Neural progenitor cell (in vitro differentiated cells): Measurements from ENCODE around the gene RTKN. TPM values are rescaled to one million over a fixed set of nuclear protein-coding genes. Genes with fewer than 3 reads are reported as not detected.

Source experiments
- DNase-seq: peaks from one replicate; pipeline ENCODE4 v3.0.0-alpha.2; 2016; ENCODE audit warnings: low spot score
- H2AFZ ChIP-seq: fragments of 200-600 bp; sonication (generic); replicated peaks from 2 replicates; pipeline ENCODE4 v1.6.1; 2016; ENCODE audit warnings: antibody characterized with exemption
- H3F3A ChIP-seq: fragments of 200-600 bp; sonication (generic); 2 replicates; pipeline ENCODE4 v1.6.1; 2016; ENCODE audit warnings: antibody characterized with exemption, low read depth
- H3K27ac ChIP-seq: fragments of 200-600 bp; sonication (generic); 2 replicates; pipeline ENCODE4 v1.5.1; 2016; ENCODE audit warnings: mild to moderate bottlenecking
- H3K27me3 ChIP-seq: fragments of 200-600 bp; sonication (generic); 2 replicates; pipeline ENCODE4 v1.6.1; 2016; ENCODE audit warnings: mild to moderate bottlenecking, moderate library complexity
- H3K36me3 ChIP-seq: fragments of 200-600 bp; sonication (generic); 2 replicates; pipeline ENCODE4 v1.5.1; 2016
- H3K4me1 ChIP-seq: fragments of 200-600 bp; sonication (generic); 2 replicates; pipeline ENCODE4 v1.6.1; 2016; ENCODE audit warnings: mixed run types
- H3K4me2 ChIP-seq: fragments of 200-600 bp; sonication (generic); 2 replicates; pipeline ENCODE4 v1.6.1; 2016
- H3K4me3 ChIP-seq: fragments of 200-600 bp; sonication (generic); 2 replicates; pipeline ENCODE4 v1.5.1; 2016
- H3K79me2 ChIP-seq: fragments of 200-600 bp; sonication (generic); 2 replicates; pipeline ENCODE4 v1.6.1; 2016; ENCODE audit warnings: low read depth
- H3K9ac ChIP-seq: fragments of 200-600 bp; sonication (generic); 2 replicates; pipeline ENCODE4 v1.6.1; 2016
- H3K9me3 ChIP-seq: fragments of 200-600 bp; sonication (generic); 2 replicates; pipeline ENCODE4 v1.5.1; 2016; ENCODE audit warnings: low read depth
- H4K20me1 ChIP-seq: fragments of 200-600 bp; sonication (generic); 2 replicates; pipeline ENCODE4 v1.6.1; 2016; ENCODE audit warnings: low read depth
- H3K27ac Mint-ChIP-seq: 3 replicates; pipeline ENCODE4 v1.8.0; 2021; ENCODE audit warnings: mixed read lengths
- H3K27me3 Mint-ChIP-seq: 2 replicates; pipeline ENCODE4 v1.8.0; 2022; ENCODE audit warnings: low read depth, mild to moderate bottlenecking, inconsistent platforms, moderate library complexity, mixed read lengths; ENCODE audit not compliant: insufficient read depth
- H3K36me3 Mint-ChIP-seq: 3 replicates; pipeline ENCODE4 v1.8.0; 2021; ENCODE audit warnings: mixed read lengths
- H3K4me1 Mint-ChIP-seq: 3 replicates; pipeline ENCODE4 v1.8.0; 2021; ENCODE audit warnings: mixed read lengths
- H3K4me3 Mint-ChIP-seq: 3 replicates; pipeline ENCODE4 v1.8.0; 2021; ENCODE audit warnings: mild to moderate bottlenecking, moderate library complexity, mixed read lengths
- H3K9me3 Mint-ChIP-seq: 3 replicates; pipeline ENCODE4 v1.8.0; 2020; ENCODE audit warnings: mixed read lengths
- CTCF ChIP-seq: fragments of 200-600 bp; sonication (generic); IDR thresholded peaks from 2 replicates; pipeline ENCODE4 v1.5.1; 2017; ENCODE audit warnings: antibody characterized with exemption, mild to moderate bottlenecking
- EZH2 ChIP-seq: fragments of 200-600 bp; sonication (generic); IDR thresholded peaks from 2 replicates; pipeline ENCODE4 v1.6.1; 2017; ENCODE audit warnings: antibody characterized with exemption, mild to moderate bottlenecking, moderate library complexity
- EZH2phosphoT487 ChIP-seq: fragments of 200-600 bp; sonication (generic); IDR thresholded peaks from 2 replicates; pipeline ENCODE4 v1.6.1; 2017; ENCODE audit warnings: antibody characterized with exemption
- total RNA-seq: library from RNA; depleted of rRNA; stranded (reverse); fragments of >200 nt; gene quantifications from 2 replicates; pipeline ENCODE4 v1.2.3, GENCODE V29; 2015; ENCODE audit warnings: low replicate concordance

RTKN gene
- total RNA-seq, 1 donor from 2014 or later, result 11.4 TPM

DNA sequence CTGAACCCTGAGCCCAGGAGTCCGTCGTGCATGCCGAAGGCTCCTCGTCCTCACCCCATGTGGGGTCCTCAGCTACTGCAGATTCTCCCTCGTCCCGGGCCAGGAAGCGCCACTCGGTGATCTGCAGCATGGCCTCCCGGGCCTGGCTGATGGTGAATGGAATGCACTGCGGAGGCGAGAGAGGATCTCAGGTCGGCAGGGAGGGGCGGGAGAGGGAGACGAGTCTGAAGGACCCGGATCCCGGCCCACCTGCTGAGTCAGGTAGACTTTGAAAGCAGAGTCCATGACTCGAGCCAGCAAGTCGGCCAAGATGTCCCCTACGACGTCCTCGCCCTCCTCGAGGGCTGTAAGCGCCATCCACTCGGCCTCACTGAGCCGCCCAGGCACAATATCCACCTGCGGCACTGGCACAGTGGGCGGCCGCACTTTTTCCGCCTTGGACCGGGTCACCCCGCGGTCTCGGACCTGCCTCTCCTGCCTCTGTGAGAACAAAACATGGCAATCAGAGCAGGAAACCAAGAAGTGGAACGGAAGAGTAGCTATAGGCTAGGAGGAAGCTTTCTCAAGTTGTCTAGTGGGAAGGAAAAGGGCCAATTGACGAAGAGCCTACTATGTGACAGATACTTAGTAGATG is 25.9 kb downstream of the RTKN start:
- Mint-ChIP-seq H3K27me3 (peaks cover 5% of the 10 kb centered on the region), H3K9me3 (no peaks in the 10 kb centered on the region), H3K4me3 (no peak overlapping the region), H3K27ac (no peak overlapping the region), H3K4me1 (peaks cover 7% of the 10 kb centered on the region), H3K36me3 (no peaks in the 10 kb centered on the region)
- Histone ChIP-seq H3K4me2 (no peak overlapping the region), H3K27ac (no peak overlapping the region), H4K20me1 (no peaks in the 10 kb centered on the region), H3K9ac (no peak overlapping the region), H2AFZ (no peak overlapping the region), H3K4me1 (no peaks in the 10 kb centered on the region), H3F3A (peaks cover 5% of the 10 kb centered on the region), H3K4me3 (no peak overlapping the region), H3K36me3 (no peaks in the 10 kb centered on the region), H3K9me3 (no peaks in the 10 kb centered on the region), H3K27me3 (peaks cover 7% of the 10 kb centered on the region), H3K79me2 (no peaks in the 10 kb centered on the region)
- no peak for TF ChIP-seq EZH2
- TF ChIP-seq CTCF, result no peak
- no peak for TF ChIP-seq EZH2phosphoT487
- DNase-seq, result no peak

DNA sequence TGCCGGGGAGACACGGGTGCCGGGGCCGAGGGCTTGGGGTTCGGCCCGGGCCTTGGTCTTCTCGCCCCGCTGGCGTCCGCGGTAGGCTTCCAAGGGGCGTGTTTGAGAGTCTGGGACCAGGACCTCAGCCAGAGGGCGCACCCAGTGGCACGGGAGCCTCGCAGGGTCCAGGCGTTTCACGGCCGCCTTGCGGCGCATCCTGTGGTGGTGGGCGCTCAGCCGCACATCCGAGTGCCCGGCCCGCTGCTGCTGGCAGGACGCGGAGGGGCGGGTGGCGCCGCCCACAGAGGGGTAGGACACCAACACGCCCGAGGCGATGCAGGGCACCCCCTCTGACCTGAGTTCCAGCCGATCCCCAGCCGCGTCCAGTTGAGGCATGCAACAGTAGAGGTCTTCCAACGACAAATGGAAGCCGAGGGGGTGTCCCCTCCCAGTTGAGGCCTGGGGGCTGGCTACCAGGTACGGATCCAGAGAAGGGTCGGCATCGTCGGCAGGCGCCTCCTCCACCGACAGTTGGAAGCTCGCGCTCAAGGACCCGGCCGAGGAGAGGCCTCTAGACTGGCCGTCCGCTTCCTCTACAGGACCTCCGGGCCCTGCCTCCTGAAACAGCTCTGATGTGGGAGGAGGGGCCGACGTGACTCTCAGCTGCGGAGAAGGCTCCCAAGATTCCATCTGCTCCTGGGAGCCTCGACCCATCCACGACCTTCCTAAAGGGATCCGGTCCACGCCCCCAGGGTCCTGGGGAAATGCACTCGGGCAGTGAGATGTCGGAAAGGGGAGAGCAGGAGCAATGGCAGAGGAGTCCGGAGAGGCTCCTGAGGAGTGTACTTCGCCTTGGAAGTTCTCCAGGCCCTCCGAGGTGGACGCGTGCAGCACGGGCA is 26.6 kb downstream of the RTKN start:
- H3K4me1 ChIP-seq, result no peaks in the 10 kb centered on the region
- TF ChIP-seq CTCF (no peak), EZH2phosphoT487 (no peak), EZH2 (no peak)
- H3K4me3 ChIP-seq, result no peak overlapping the region
- no peak overlapping the region for H2AFZ ChIP-seq
- no peaks in the 10 kb centered on the region for H3K9me3 ChIP-seq
- no peak overlapping the region for H3K9ac ChIP-seq
- Mint-ChIP-seq H3K36me3 (no peaks in the 10 kb centered on the region), H3K4me1 (peaks cover 3% of the 10 kb centered on the region), H3K9me3 (no peaks in the 10 kb centered on the region), H3K4me3 (no peak overlapping the region), H3K27ac (no peak overlapping the region), H3K27me3 (peaks cover 5% of the 10 kb centered on the region)
- H3K36me3 ChIP-seq, result no peaks in the 10 kb centered on the region
- no peak for DNase-seq
- peaks cover 2% of the 10 kb centered on the region for H3K27me3 ChIP-seq
- H4K20me1 ChIP-seq, result no peaks in the 10 kb centered on the region
- no peaks in the 10 kb centered on the region for H3K79me2 ChIP-seq
- no peak overlapping the region for H3K27ac ChIP-seq
- no peaks in the 10 kb centered on the region for H3F3A ChIP-seq
- no peak overlapping the region for H3K4me2 ChIP-seq

- no peak overlapping the region for H3K4me3 ChIP-seq
- no peaks in the 10 kb centered on the region for H4K20me1 ChIP-seq
- H3K27me3 ChIP-seq, result no peaks in the 10 kb centered on the region
- H3K4me3 Mint-ChIP-seq, result no peak overlapping the region
- no peaks in the 10 kb centered on the region for H3K36me3 ChIP-seq
- no peak overlapping the region for H3K27ac ChIP-seq
- no peaks in the 10 kb centered on the region for H3K4me1 ChIP-seq
- H3F3A ChIP-seq, result no peaks in the 10 kb centered on the region
- H3K36me3 Mint-ChIP-seq, result no peaks in the 10 kb centered on the region
- H3K9ac ChIP-seq, result no peak overlapping the region
- no peaks in the 10 kb centered on the region for H3K79me2 ChIP-seq
- TF ChIP-seq EZH2, result no peak
- TF ChIP-seq CTCF, result no peak
- H2AFZ ChIP-seq, result no peak overlapping the region
- no peak overlapping the region for H3K27ac Mint-ChIP-seq
- DNase-seq, result no peak
- H3K9me3 Mint-ChIP-seq, result no peaks in the 10 kb centered on the region
- H3K27me3 Mint-ChIP-seq, result peaks cover 2% of the 10 kb centered on the region
- peaks cover 2% of the 10 kb centered on the region for H3K4me1 Mint-ChIP-seq
- no peaks in the 10 kb centered on the region for H3K9me3 ChIP-seq
- no peak overlapping the region for H3K4me2 ChIP-seq
These were observed 27.3 kb downstream of the RTKN start for GRCh38 chr2:74414441-74414840.
